SKM-1 treated with dmso at 0.1 percent for 144 hours (cell line): ENCODE results near the gene SLK.
A peak's percentile ranks its signal among the peaks of the same experiment; 100 is the strongest.

ENCODE experiments used
- DNase-seq: peaks from one replicate; lab custom pipeline; 2025; ENCODE audit not compliant: unreplicated experiment; lab: John Stamatoyannopoulos, UW

SLK gene

DNA sequence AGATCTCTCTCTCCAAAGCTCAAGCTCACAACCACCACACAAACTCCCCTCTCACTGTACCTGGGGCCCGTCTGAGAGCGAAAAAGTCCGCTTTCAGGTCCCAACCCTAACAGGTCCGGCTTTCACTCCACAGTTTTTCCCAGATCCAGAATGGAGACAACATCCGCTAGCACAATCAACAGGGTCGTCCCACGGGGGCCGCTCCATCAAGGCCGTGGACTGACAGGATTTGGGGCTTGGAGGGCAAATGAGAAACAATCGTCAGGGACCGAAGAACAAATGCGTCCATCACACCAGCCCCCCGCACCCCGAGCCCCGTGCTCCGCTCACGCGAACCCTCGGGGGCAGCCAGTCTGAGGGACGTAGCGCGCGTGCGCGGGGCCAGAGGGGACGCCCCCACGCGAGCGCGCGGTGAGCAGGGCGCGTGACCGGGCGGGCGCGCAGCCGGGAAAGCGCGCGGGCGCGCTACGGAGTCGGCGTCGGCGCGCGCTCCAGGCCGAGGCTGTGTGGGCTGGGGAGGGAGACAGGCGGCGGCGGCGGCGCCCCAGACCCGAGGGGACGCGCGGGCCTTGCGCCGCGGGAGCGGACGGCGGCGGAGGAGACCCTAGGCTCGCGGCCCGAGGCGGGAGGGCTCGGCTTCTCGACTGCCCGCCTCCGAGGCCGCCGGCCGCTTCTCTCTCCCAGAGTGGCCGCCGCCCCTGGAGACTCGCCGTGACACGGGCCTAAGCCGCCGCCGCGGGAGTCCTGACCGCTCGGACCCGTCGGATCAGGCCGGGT, at the start of gene SLK:
Gene SLK (plus strand): TSS at position 470 of the 777 bp plus-strand sequence. CDS start 606 bp downstream, outside the sequence.
- peak; percentile 76 for DNase-seq

DNA sequence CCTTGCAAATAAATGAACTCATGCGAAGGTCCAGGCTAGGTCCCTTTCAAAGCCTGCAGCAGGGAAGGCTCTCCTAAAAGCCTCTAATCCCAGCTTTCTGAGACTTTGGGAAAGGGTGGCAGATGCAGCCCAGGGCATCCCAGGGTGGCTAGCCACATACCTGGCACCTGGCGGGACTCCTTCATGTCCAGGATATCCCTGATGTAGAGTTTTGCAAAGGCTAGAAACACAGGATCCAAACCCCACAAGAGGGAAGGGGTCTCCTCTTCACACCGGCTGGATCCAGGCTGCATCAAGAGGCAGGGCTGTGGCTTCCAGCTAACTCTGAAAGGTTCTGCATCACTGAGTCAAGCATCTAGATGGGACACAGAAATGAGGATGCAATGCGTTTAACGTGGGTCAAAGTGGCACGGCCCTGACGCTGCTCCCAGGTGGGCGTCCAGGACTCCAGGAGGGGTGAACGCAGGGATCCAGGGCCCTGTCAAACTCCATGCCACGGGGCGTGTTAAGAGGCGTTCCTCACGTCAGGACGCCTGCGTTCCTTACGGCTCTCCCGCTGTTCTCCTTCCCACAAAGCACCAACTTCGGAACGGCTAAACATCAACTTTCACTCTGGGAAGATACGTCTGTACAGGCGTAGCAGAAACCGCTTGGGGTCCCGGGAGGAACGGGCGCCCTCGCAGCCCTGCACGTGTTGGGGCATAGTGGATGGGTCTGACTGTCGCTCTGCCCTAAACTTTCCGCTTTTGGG, 49.5 kb upstream of the SLK start:
- no peak for DNase-seq

DNA sequence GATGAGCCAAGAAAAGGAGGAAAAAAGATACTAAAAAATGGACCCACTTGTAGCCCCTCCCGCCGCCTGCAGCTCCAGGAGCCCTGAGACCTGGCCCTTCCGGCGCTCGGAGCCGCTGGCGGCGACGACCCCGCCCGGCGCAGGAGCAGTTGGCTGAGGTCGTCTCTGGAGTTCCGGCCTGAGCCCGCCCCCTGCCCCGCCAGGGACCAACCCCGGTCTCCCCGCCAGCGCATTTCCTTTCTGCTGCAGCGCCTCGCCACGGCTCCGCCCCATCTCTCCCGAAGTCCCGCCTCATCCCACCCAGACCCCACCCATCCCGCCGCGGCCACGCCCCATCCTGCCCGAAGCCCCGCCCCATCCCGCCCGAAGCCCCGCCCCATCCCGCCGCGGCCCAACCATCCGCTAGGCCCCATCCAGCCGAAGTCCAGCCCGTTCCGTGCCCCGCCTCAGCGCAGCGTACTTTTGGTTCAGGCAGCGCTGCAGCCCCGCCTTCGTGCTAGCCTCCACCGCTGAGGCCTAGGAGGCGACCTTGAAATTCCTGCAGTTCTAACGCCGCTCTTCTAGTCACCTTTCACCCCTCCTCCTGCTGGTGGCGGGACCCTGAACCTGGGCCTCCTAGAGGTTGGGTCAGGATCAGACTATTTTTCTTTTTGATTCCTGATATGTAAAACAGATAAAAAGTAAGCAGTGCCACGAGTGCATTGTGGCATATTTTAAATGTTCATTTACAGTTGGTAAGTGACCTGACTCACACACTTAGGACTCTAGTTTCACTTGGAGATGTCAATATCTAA, 48.7 kb upstream of the SLK start, which contains the start of gene STN1:
Gene STN1 (minus strand): TSS at position 132 of the 794 bp plus-strand sequence. CDS start 590 bp downstream, outside the sequence.
- peak; percentile 99 for DNase-seq

DNA sequence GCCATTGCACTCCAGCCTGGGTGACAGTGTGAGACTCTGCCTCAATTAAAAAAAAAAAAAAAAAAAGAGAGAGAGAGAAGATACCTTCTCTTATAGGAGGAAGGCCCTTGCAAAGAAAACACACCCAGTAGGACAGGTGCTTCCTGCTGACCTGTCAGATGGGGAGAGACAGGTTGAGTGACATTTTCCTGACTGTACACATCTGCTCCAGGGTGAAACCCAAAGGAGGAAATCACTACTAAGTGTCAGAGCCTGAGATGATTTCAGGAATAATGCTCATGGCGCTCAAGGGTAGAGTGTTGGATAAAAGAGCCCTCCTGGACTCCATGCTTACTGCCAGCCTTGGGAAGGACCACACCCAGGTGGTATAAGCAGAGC, 47.3 kb upstream of the SLK start:
- no peak for DNase-seq

DNA sequence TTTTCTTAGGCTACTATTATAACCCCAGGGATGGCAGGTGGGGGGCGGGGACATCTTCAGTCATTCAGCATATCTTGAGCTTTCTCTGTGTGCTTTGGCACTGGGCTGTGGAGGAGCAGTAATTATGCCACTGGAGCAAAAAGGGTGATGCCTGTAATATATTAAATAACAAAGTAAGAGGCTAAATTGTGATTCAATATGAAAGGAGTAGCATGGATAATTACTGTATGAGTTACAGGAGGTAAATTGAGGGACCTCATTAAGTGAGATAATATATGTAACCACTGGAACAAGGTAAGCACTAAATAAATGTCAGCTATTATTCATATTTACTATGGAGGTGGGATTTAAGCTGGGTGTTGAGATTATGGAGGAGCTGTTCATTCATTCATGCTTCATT, 45.7 kb upstream of the SLK start:
- DNase-seq: no peak

DNA sequence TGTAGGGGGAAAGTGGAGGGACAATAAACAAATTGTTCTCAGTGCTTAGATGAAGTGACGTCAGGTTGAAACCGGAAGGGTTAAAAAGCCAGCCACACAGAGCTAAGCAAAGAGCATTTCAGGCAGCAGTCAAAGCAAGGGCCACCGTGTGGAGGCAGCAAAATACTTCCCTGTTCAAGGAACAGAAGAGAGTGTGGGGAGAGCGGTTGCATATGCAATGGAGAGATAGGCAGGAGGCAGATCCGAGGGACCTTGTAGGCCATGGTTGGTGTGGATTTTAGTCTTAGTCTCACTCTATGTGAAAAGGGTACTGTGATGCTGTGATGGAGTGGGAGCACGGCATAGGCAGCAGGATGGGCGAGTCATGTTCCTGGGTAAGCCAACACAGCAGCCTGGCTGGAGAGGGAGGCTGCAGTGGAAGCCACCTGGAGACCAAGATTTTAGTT, 45.2 kb upstream of the SLK start:
- no peak for DNase-seq

DNA sequence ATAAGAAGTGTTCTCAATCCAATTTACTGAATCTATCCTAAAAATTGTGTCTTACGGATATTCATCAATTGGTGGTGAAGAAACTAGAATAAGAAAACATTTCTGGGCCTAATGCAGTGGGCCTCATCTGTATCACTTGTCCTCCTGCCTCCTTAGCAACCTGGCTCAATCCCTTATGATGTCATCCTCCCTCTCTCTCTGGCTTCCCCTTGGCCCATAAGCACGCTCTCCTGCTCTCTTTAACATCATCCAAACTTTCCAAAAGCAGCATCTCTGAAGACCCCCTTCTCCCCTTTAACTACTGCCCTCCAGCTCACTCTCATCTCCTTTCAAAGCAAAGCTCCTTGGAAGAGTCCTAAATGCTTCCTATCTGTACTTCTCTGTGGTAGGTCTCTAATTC, 44.3 kb upstream of the SLK start:
- DNase-seq: no peak

DNA sequence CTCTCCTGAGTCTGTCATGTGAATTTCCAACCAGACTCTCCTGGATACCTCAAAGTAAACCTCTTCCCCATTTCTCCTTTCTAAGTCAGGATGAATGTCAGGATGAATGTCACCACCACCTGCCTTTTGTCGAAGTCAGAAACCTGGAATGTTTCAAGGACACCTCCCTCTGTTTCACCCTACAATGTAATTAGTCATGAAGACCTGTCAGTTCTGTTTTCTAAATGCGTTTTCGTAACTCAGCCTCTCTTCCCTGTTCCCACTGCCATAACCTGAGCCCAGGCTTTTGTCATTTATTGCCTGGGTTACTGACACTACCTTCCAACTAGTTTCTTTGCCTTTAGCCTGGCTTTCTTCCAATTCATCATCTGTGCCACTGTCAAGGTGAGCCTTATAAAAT, 43.4 kb upstream of the SLK start:
- no peak for DNase-seq

DNA sequence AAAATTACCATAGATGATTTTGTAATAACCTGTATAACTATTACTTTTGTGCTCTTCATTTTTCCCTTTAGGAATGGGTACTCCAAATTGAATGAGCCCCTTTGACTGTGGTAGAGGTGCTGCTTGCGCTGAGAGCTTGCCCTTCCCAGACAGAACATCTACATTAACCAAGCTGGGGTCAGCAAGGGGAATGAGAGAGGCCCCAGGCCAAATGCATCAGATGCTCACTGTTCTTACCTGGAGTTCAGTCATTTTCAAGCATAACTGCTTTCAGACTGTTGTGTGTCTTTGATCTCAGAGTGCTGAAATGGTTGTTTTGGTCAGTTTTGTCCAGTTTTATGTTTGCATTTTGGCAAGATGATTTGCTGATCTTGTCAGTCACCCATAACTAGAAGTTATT, 41.3 kb upstream of the SLK start:
- no peak for DNase-seq

DNA sequence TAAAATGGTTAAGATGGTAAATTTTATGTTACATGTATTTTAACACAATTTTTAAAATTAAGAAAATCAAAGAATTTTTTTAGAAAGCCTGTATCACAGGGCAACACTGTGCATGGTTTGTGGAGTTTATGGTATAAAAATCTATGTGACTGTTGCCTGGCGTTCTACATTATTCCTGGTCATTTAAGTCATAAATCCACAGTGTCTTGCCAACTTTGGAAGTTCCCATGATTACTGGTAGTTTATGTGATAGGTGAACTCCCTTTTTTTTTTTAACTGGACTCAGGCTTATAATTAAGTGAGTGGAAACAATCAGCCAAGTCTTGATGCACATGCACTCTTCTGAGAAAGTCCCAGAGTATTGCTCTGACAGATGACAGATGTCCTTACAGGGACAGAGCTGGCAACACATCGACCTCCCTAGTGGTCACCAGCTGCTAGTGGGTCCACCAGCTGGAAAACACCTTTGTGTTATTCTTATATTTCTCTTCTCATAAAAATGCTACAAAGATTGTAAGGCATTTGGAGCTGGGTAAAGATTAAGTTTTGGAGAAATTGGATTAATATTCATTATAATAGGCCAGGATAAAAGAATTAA, 40.1 kb upstream of the SLK start:
- DNase-seq: no peak

DNA sequence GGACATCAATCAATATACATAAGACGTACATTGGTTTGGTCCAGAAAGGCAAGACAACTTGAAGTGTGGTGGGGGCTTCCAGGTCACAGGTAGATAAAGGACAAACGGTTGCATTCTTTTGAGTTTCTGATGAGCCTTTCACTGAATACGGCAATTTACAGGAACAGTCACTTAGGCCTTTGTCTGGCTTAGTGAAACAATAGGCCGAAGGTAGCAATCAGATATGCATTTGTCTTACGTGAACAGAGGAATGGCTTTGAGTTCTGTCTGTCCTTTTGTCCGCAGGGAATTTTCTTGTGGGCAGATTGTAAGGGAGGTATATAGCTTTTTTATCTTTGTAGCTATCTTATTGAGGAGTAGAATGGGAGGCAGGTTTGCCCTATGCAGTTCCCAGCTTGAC, 38.2 kb upstream of the SLK start:
- DNase-seq: no peak

DNA sequence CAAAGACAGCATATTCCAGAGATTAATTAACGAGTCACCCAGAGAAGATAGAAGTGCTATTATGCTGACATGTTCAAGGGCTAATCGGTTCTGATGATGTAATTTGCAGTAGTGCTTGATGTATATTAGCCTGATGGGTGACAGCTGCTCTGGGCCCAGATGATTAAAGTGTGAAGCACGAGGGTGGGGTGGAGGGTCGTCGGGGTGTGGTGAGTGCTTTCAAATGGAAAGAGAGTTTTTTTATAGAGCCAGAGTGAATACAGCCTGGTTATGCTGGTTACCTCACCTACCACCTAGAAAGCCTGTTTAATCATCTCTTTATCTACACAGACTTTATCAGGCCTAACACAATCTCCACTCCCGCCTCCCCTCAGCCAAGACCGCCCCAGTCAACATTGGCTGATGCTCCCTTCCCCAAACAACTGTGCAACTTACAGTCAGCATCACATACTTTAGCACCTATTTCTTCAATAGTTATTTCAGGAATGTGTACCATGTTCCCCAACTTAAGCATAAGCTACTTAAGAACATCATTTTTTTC, 37.5 kb upstream of the SLK start:
- no peak for DNase-seq

DNA sequence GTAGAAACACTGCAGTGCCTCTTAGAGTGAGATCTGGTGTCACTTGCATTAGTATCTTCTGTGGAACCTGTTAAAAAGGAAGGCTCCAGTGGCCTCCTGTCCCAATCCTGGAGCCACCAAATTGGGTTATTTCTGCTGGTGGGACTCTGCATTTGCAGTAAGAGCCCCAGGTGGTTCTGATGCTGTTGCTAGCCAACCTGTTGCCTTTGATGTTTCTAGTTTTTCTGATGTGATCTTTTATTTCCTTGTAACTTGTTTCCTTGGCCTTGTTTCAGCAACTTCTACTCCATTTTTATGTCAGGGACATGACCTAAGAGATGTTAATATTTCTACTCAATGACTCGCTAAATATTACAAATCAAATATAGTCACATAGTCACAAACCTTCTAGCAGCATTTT, 36.5 kb upstream of the SLK start:
- DNase-seq: no peak

DNA sequence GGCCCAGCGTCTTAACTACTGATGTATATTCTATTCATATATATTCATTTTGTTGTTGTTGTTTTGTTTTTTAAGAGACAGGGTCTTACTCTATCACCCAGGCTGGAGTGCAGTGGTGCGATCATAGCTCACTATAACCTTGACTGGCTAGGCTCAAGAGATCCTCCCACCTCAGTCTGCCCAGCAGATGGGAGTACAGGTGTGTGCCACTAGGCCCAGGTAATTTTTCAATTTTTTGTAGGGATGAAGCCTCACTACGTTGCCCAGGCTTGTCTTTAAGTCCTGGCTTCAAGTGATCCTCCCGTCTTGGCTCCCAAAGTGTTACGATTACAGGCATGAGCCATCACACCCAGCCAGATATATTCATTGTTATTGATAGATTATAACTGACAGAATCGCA, 36.1 kb upstream of the SLK start:
- no peak for DNase-seq

DNA sequence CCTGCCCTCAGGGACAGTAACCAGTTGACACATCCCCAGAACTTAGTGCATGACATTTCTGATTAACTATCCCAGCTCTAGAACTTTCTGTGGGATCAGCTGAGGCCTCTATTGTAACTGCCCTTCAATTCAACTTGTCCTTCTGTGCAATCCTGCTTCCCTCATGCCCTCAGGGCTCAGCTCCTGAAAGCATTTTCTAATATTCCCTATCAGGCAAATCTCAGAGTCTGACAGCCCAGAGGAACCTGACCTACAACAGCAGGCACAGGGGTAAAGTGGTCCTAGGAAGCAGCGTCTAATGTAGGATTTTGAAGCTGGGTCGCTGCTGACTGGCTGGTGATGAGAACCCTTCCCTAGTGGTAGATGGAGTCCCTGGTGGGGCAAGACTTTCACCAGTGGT, 35.3 kb upstream of the SLK start:
- no peak for DNase-seq

DNA sequence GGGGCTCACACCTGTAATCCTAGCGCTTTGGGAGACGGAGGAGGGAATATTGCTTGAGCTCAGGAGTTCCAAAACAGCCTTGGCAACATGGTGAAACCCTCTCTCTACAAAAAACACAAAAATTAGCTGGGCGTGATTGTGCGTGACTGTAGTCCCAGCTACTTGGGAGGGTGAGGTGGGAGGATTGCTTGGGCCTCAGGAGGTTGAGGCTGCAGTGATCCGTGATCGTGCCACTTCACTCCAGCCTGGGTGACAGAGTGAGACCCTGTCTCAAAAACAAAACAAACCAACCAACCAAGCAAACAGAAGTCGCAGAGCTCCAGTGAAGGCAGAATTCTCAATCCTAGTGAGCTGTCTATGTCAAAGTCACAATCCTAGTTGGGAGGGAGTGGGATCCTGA, 34.7 kb upstream of the SLK start:
- DNase-seq: no peak

DNA sequence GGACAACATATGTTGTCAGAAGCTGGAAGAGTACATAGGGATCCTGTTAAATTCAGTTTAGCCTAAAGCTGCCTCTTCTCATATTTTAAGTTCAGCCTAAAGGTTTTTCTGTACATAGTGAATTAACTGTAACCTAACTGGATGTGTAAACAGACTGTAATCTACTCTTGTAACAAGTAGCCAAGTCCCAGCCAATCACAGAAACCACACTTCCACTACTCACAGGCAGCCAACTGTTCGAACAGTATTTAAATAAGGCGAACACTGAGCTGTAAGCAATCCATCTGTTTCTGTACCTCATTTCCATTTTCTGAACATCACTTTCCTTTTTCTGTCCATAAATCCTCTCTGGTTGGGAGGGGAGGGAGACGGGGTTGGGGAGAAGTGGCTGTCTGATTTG, 34.0 kb upstream of the SLK start:
- no peak for DNase-seq

DNA sequence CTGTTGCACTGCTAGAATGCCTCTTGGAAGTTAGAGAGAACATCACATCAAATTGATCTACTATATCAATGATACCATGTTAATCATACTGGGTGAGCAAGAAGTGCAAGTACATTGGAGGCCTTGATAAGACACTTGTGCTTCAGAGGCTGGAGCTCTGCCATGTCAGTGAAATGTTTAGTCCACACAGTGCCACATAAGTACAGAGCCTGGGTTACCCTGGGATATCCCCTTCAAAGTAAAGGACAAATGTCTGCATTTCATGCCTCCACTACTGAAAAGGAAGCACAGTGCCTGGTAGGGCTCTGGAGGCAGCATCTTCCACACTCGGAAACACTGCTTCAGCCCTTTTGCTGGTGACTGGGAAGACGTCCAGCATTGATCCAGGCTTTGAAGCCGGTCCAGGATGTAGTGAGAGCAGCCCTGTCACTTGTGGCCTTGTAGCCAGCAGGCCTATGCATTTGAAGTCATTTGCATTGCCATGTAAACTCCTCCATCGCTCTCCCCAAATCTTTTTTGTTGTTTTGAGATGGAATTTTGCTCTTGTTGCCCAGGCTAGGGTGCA, 33.3 kb upstream of the SLK start:
- no peak for DNase-seq

DNA sequence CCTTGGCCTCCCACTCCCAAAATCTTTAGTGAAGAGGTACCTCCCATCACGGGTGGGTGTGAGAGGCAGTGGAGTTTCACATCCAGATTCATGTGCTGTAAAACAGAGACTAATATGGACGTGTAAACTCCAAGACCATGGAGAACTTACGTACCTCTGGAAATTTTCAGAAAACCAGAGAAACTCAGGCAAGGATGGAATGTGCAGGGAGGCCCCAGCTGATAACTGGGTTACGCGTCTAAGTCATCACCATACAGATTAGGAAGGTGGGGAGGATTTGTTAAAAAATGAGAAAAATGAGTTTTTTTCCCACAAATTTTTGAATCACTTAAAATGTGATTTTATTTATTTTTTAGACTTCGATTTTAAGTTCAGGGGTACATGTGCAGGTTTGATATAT, 32.6 kb upstream of the SLK start:
- no peak for DNase-seq

DNA sequence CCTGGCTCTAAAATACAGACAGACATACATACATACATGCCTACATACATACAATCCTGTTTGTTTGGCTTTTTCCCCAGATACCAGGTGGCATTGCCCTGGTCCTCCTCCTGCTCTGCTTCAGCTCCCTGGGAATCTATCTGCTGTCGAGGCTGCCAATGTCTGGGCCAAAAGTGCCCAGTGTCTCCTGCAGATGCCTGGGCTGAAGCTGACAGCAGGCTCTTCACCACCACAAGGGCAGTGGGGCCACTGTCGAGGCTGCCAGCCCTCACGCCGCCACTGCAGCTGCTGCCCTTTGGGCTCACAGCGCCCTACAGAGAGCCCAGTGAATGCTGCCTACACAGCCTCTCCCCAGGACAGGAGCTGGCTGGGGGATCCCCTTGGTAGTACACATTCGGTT, 30.9 kb upstream of the SLK start:
- no peak for DNase-seq

DNA sequence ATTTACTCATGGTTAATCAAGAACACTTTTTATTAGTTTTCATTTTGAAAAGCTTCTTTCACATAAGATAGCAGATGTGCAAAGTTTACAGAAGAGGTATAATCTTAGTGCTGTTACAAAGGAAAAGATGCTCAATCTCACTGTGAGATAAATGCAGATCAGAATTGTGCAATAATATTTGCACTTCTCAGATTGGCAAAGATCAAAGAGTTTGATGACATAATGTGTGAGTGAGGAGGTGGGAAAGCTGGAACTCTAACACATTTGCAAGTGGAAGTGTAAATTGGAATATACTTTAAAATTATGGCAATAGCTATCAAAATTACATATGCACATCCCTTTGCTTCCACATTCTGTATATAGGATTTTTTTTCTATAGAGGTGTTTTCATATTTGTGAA, 27.4 kb upstream of the SLK start:
- DNase-seq: no peak
